Measurements from ENCODE around the gene DNM3.

DNA sequence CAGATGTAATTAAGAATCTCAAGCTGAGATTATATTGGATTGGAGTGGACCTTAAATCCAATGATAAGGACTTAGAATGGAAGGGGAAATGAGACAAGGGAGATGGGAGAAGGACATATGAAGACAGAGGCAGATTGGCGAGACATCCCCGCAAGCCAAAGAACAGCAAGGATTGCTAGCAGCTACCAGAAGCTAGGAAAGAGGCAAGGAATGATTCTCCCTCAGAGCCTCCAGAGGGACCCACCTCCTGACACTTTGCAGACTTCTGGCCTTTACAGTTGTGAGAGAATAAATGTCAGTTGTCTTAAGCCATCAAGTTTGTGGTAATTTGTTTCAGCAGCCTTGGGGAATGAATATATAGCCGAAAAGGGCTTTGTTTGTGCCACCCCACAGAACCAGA lies 39.1 kb upstream of the DNM3 start:
- TF ChIP-seq, protein P1, sequence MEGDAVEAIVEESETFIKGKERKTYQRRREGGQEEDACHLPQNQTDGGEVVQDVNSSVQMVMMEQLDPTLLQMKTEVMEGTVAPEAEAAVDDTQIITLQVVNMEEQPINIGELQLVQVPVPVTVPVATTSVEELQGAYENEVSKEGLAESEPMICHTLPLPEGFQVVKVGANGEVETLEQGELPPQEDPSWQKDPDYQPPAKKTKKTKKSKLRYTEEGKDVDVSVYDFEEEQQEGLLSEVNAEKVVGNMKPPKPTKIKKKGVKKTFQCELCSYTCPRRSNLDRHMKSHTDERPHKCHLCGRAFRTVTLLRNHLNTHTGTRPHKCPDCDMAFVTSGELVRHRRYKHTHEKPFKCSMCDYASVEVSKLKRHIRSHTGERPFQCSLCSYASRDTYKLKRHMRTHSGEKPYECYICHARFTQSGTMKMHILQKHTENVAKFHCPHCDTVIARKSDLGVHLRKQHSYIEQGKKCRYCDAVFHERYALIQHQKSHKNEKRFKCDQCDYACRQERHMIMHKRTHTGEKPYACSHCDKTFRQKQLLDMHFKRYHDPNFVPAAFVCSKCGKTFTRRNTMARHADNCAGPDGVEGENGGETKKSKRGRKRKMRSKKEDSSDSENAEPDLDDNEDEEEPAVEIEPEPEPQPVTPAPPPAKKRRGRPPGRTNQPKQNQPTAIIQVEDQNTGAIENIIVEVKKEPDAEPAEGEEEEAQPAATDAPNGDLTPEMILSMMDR (IDR thresholded peaks at IDR 0.05): no peak
- no peak for TF ChIP-seq EZH2 (IDR thresholded peaks at IDR 0.05; ENCODE audit: borderline replicate concordance, insufficient read depth, low read depth, low read length, poor library complexity, severe bottlenecking)
